IMR-90 (cell line): ENCODE measurements around the gene PPFIA1. TPM values are rescaled to one million over a fixed set of nuclear protein-coding genes. Genes with fewer than 3 reads are reported as not detected.

Experiments used
- ATAC-seq: fragments of 200-7000 bp; cut with Tn5 transposase; 2 replicates; pipeline ENCODE4 v1.9.1; 2020; ENCODE audit warnings: low read depth, mild to moderate bottlenecking, moderate library complexity
- BruUV-seq: library from RNA; stranded (reverse); fragments of 400-500 nt; replicated peaks from 2 replicates; lab custom pipeline; 2021; lab: Mats Ljungman, UMichigan
- CTCF ChIA-PET: fragments of 300-600 bp; formaldehyde crosslinking; extraction: SDS; loops from one replicate; lab custom pipeline; 2021; ENCODE audit warnings: antibody characterized with exemption; lab: Yijun Ruan, JAX
- POLR2A ChIA-PET: fragments of 300-600 bp; sonication (Branson Sonifier 250); formaldehyde crosslinking; loops from one replicate; lab custom pipeline; 2022; ENCODE audit warnings: antibody characterized with exemption; ENCODE audit not compliant: unreplicated experiment; lab: Charles Lee
- DNase-seq: peaks from one replicate; pipeline ENCODE4 v3.0.0; 2013
- H2AFZ ChIP-seq: replicated peaks from 2 replicates; pipeline ENCODE3; 2013; ENCODE audit warnings: low read length, mild to moderate bottlenecking; ENCODE audit not compliant: poor library complexity
- H2AK5ac ChIP-seq: 2 replicates; pipeline ENCODE4 v1.6.1; 2013; ENCODE audit warnings: low read depth, low read length, inconsistent platforms
- H2AK9ac ChIP-seq: replicated peaks from 2 replicates; pipeline ENCODE3; 2013; ENCODE audit warnings: mild to moderate bottlenecking, low read depth, low read length, moderate library complexity; ENCODE audit not compliant: poor library complexity
- H2BK120ac ChIP-seq: 2 replicates; pipeline ENCODE4 v1.6.1; 2013; ENCODE audit warnings: low read depth, low read length, inconsistent platforms
- H2BK15ac ChIP-seq: 3 replicates; pipeline ENCODE4 v1.6.1; 2013; ENCODE audit warnings: low read depth, low read length, inconsistent platforms
- H2BK20ac ChIP-seq: 2 replicates; pipeline ENCODE4 v1.6.1; 2013; ENCODE audit warnings: low read depth, mild to moderate bottlenecking, inconsistent platforms, low read length, moderate library complexity
- H2BK5ac ChIP-seq: 2 replicates; pipeline ENCODE4 v1.6.1; 2013; ENCODE audit warnings: mild to moderate bottlenecking, low read depth, low read length, inconsistent platforms; ENCODE audit not compliant: poor library complexity, severe bottlenecking
- H3K14ac ChIP-seq: replicated peaks from 2 replicates; pipeline ENCODE4 v1.6.1; 2013; ENCODE audit warnings: low read depth, low read length, inconsistent platforms
- H3K18ac ChIP-seq: 2 replicates; pipeline ENCODE4 v1.6.1; 2013; ENCODE audit warnings: low read depth, low read length, control low read depth
- H3K23ac ChIP-seq: 2 replicates; pipeline ENCODE4 v1.6.1; 2013; ENCODE audit warnings: low read depth, low read length, inconsistent platforms
- H3K27ac ChIP-seq: 2 replicates; pipeline ENCODE4 v1.5.1; 2013; ENCODE audit warnings: mild to moderate bottlenecking, control low read depth, low read length; ENCODE audit not compliant: insufficient read depth
- H3K27me3 ChIP-seq: 2 replicates; pipeline ENCODE4 v1.6.1; 2013; ENCODE audit warnings: low read length; ENCODE audit not compliant: control insufficient read depth, insufficient read depth
- H3K36me3 ChIP-seq: 2 replicates; pipeline ENCODE4 v1.6.1; 2013; ENCODE audit warnings: low read length, mixed read lengths; ENCODE audit not compliant: control insufficient read depth, insufficient read depth
- H3K4ac ChIP-seq: 2 replicates; pipeline ENCODE4 v1.6.1; 2013; ENCODE audit warnings: low read depth, low read length, inconsistent platforms
- H3K4me1 ChIP-seq: 2 replicates; pipeline ENCODE4 v1.6.1; 2013; ENCODE audit warnings: low read length, mixed read lengths; ENCODE audit not compliant: control insufficient read depth, insufficient read depth
- H3K4me2 ChIP-seq: 2 replicates; pipeline ENCODE4 v1.6.1; 2013; ENCODE audit warnings: low read depth, mild to moderate bottlenecking, control low read depth, low read length, moderate library complexity
- H3K4me3 ChIP-seq: 2 replicates; pipeline ENCODE4 v1.5.1; 2013; ENCODE audit warnings: low read depth, mild to moderate bottlenecking, control low read depth, low read length, moderate library complexity; ENCODE audit not compliant: insufficient read depth
- H3K56ac ChIP-seq: 2 replicates; pipeline ENCODE4 v1.6.1; 2013; ENCODE audit warnings: low read length, inconsistent platforms; ENCODE audit not compliant: insufficient read depth; ENCODE audit errors: extremely low read depth
- H3K79me1 ChIP-seq, 2 experiments: 2 replicates each; pipeline ENCODE4 v1.6.1; 2013; ENCODE audit warnings: low read length in 2 of 2, inconsistent platforms in 1 of 2, low read depth in 1 of 2
- H3K9ac ChIP-seq: 2 replicates; pipeline ENCODE4 v1.6.1; 2013; ENCODE audit warnings: low read depth, low read length, control low read depth
- H3K9me1 ChIP-seq: 2 replicates; pipeline ENCODE4 v1.6.1; 2013; ENCODE audit warnings: low read length, inconsistent platforms; ENCODE audit not compliant: insufficient read depth
- H3K9me3 ChIP-seq: 2 replicates; pipeline ENCODE4 v1.6.1; 2013; ENCODE audit warnings: low read length; ENCODE audit not compliant: control insufficient read depth, insufficient read depth
- H4K20me1 ChIP-seq: 2 replicates; pipeline ENCODE4 v1.6.1; 2013; ENCODE audit warnings: low read length, inconsistent platforms; ENCODE audit not compliant: insufficient read depth
- H4K5ac ChIP-seq: 2 replicates; pipeline ENCODE4 v1.6.1; 2013; ENCODE audit warnings: mild to moderate bottlenecking, low read depth, low read length, control low read depth
- H4K8ac ChIP-seq, 2 experiments: 2 replicates each; pipeline ENCODE4 v1.6.1; 2013; ENCODE audit warnings: low read depth in 2 of 2, low read length in 2 of 2, control low read depth in 1 of 2, inconsistent platforms in 1 of 2
- H4K91ac ChIP-seq: 2 replicates; pipeline ENCODE4 v1.6.1; 2013; ENCODE audit warnings: low read depth, low read length, inconsistent platforms; ENCODE audit not compliant: insufficient read depth
- CEBPB ChIP-seq: IDR thresholded peaks from 2 replicates; pipeline ENCODE4 v1.6.1; 2012; ENCODE audit warnings: low read depth, low read length, improper control_type of control experiment
- MAFK ChIP-seq: IDR thresholded peaks from 2 replicates; pipeline ENCODE4 v1.6.1; 2012; ENCODE audit warnings: low read depth, low read length, improper control_type of control experiment
- WGBS, 2 experiments: methylation state at CpG; one replicate each; pipeline versions ENCODE4 v1.1.5 to v1.1.7; 2013; ENCODE audit warnings: missing lambda C conversion rate in 2 of 2; ENCODE audit not compliant: insufficient read length in 1 of 2; ENCODE audit errors: extremely low coverage in 2 of 2; 5-methylcytosine and 5-hydroxymethylcytosine counted together
- dilution Hi-C: fragments of 300-500 bp; cut with HindIII; formaldehyde crosslinking; loops from one replicate; pipeline ENCODE4 v1.14.3; 2018; ENCODE audit warnings: low sequenced_read_pairs; ENCODE audit not compliant: unreplicated experiment
- in situ Hi-C: fragments of 300-500 bp; cut with MboI; formaldehyde crosslinking; loops from 3 replicates; pipeline ENCODE4 v1.14.3; 2019; ENCODE audit warnings: low sequenced_read_pairs, inconsistent platforms, mixed read lengths
- intact Hi-C: fragments of 100-400 bp; cut with micrococcal nuclease; formaldehyde crosslinking; loops from 2 replicates; pipeline ENCODE4 v1.10.0; 2022
- polyA plus RNA-seq, 3 experiments: library from polyadenylated mRNA; depleted of rRNA; stranded (reverse); fragments of >200 nt; gene quantifications; 2 replicates each; pipeline ENCODE4 v1.2.3, GENCODE V29; 2012; ENCODE audit warnings: low replicate concordance in 1 of 3
- total RNA-seq: library from RNA; depleted of rRNA; stranded (reverse); fragments of >200 nt; gene quantifications from 2 replicates; pipeline ENCODE4 v1.2.3, GENCODE V29; 2012
- TF ChIP-seq, protein P1 (sequence below): conservative IDR thresholded peaks from 2 replicates; pipeline ENCODE4 v1.5.1; 2012; ENCODE audit warnings: mild to moderate bottlenecking, low read depth, low read length, improper control_type of control experiment

PPFIA1 gene
- total and polyA plus RNA-seq, 2 of the 4 experiments (the other 2 are of a cell fraction): 25.6 to 37.2 TPM

DNA sequence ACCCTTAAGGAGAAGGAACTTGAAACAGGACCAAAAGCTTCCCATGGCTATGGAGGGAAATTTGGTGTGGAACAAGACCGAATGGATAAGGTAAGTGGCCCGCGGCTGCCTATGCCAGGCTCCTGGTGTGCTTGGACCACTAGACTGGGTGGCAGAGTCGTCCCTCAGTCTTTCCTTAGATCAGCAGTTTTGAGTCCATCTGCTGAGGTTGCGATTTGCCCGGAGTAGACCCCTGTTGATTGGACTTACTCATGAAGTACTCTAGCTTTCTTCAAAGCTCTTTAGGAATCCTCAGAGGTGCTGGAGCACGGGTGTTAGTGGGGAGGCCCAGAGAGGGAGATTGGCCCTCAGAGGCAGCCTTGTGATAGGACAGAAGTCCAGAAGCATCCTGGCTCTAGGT, 139.4 kb downstream of the PPFIA1 start:
- no peak overlapping the region for H4K91ac ChIP-seq
- no peak overlapping the region for H3K9ac ChIP-seq
- ATAC-seq (no peak), DNase-seq (no peak)
- no peaks in the 10 kb centered on the region for H3K9me3 ChIP-seq
- H3K23ac ChIP-seq: no peak overlapping the region
- dilution Hi-C loops (no loop called here), intact Hi-C loops (no loop called here), in situ Hi-C loops (no loop called here)
- no peaks in the 10 kb centered on the region for H3K27me3 ChIP-seq
- peaks cover 5% of the 10 kb centered on the region for H3K4me1 ChIP-seq
- no peak overlapping the region for H2AK5ac ChIP-seq
- H3K14ac ChIP-seq: no peak overlapping the region
- H4K8ac ChIP-seq: no peak overlapping the region
- no peak overlapping the region for H3K27ac ChIP-seq
- ChIA-PET POLR2A (no interaction called here), CTCF (no interaction called here)
- H3K56ac ChIP-seq: no peak overlapping the region
- TF ChIP-seq, protein P1, sequence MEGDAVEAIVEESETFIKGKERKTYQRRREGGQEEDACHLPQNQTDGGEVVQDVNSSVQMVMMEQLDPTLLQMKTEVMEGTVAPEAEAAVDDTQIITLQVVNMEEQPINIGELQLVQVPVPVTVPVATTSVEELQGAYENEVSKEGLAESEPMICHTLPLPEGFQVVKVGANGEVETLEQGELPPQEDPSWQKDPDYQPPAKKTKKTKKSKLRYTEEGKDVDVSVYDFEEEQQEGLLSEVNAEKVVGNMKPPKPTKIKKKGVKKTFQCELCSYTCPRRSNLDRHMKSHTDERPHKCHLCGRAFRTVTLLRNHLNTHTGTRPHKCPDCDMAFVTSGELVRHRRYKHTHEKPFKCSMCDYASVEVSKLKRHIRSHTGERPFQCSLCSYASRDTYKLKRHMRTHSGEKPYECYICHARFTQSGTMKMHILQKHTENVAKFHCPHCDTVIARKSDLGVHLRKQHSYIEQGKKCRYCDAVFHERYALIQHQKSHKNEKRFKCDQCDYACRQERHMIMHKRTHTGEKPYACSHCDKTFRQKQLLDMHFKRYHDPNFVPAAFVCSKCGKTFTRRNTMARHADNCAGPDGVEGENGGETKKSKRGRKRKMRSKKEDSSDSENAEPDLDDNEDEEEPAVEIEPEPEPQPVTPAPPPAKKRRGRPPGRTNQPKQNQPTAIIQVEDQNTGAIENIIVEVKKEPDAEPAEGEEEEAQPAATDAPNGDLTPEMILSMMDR: no peak
- TF ChIP-seq CEBPB: no peak
- TF ChIP-seq MAFK: peak; percentile 60
- H3K79me1 ChIP-seq: peaks cover 46 to 88% of the 10 kb centered on the region in 2 experiments
- no peak overlapping the region for H2AK9ac ChIP-seq
- peaks cover 96% of the 10 kb centered on the region for H4K20me1 ChIP-seq
- H2BK15ac ChIP-seq: no peak overlapping the region
- H3K4ac ChIP-seq: no peak overlapping the region
- no peak overlapping the region for H2BK120ac ChIP-seq
- H3K36me3 ChIP-seq: peaks cover 86% of the 10 kb centered on the region
- no peak overlapping the region for H3K18ac ChIP-seq
- no peak overlapping the region for H3K4me3 ChIP-seq
- no peak overlapping the region for H2BK5ac ChIP-seq
- H4K5ac ChIP-seq: no peak overlapping the region
- no peak overlapping the region for H2BK20ac ChIP-seq
- WGBS, 2 experiments: 86% methylated on average over 2 of the region's 7 CpGs; no CpG with 5 or more reads in 1 of the 2 experiments
- no peak overlapping the region for H3K4me2 ChIP-seq
- H3K9me1 ChIP-seq: no peaks in the 10 kb centered on the region; the same call in 1 of the 2 replicates
- no TSS peak for BruUV-seq
- H2AFZ ChIP-seq: no peak overlapping the region
